GM21423 (cell line): ENCODE measurements around the gene CYP2C9.

Experiments
- ATAC-seq: cut with Tn5 transposase; IDR thresholded peaks from one replicate; pipeline ENCODE4 v1.9.1; 2021; ENCODE audit warnings: mild to moderate bottlenecking, moderate library complexity; ENCODE audit not compliant: unreplicated experiment

CYP2C9 gene

DNA sequence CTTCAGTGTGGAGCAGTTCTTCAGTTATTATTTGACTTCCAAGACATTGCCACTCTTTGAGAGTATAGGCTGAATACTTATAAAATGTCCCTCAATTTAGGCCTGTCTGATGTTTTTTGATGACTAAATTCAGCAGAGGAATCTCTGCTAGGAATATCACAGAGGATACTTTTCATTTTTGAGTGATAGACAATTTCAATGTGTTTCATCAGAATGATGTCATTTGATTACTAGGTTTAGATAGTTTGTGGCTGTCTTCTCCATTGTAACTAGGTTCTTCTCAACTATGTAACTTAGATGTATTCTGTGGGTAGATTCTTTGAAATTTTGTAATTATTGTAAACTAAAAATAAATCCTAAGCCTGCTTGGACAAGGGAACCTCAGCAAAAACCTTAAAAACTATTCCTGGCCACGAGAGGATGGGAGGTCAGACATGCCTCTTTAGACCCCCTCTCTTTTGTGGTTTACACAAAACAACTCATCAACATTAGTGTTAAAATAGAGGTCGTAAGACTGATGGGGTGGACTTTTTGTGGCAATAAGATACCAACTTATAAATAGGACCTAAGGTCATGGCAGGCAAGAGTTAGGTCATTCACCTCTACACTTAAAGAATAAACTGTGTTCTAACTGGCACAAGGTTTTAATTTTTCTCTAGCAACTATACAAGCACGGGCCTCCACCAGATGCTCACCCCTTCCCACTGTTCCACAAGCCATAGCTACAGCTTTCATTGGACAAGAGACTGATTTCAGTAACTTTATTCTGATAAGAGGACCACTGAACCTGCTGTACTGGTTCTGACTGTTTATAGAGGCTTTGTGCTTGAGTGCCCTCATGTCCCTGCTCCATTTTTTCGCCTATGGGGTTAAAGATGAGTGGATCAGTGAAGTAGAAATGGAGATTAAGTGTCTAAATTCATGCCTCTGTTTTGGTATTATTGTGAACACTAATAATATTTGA, 97.2 kb downstream of the CYP2C9 start:
- no peak for ATAC-seq

DNA sequence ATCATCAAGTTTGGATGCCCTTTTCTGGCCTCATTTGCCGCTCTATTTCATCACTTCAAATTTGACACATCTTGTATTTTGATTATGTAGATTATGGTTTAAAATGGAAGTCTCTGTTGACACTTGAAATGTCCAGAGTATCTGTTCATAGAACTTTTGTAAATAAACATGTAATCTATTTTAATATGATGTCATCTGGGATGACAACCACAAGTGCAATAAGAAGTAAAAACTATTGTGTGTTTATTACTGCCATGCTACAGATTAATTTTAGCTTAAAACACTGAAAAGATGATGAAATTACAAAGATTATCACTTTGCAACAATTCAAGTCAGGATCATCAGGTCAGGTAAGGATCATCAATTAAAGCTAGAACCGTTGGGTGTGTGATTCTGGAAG, 100.8 kb downstream of the CYP2C9 start:
- ATAC-seq = no peak
